H1 (cell line): Measurements from ENCODE around the gene CACNG7. TPM values are rescaled to one million over a fixed set of nuclear protein-coding genes. Genes with fewer than 3 reads are reported as not detected.

Experiments used
- BACH1 ChIP-seq: IDR thresholded peaks from 2 replicates; pipeline ENCODE4 v1.6.1; 2012; ENCODE audit warnings: low read length, improper control_type of control experiment
- CBX5 ChIP-seq: fragments of 300-800, 300-1000 bp; sonication (generic); IDR thresholded peaks from 2 replicates; pipeline ENCODE4 v1.7.1; 2016; ENCODE audit warnings: antibody characterized with exemption, low read length, low read depth
- CREB1 ChIP-seq: IDR thresholded peaks from 2 replicates; pipeline ENCODE4 v1.6.1; 2012; ENCODE audit warnings: inconsistent platforms
- KDM1A ChIP-seq: fragments of 200-600, 300-600 bp; sonication (generic); IDR thresholded peaks from 2 replicates; pipeline ENCODE4 v1.7.1; 2016; ENCODE audit warnings: mild to moderate bottlenecking, low read length, borderline replicate concordance
- TAF1 ChIP-seq: IDR thresholded peaks from 2 replicates; pipeline ENCODE4 v1.6.1; 2011; ENCODE audit warnings: mild to moderate bottlenecking, low read depth, low read length
- polyA plus RNA-seq, 7 experiments: library from polyadenylated mRNA; depleted of rRNA in 3 of 7; stranded (reverse) in 5 of 7; unstranded in 2 of 7; fragments of >200 nt in 5 of 7; fragments of 200-250 nt in 2 of 7; gene quantifications; 1 replicate in 5 of 7; 2 replicates in 1 of 7; 4 replicates in 1 of 7; pipeline versions ENCODE4 v1.2.1 to v1.2.3, GENCODE V29; 2011 to 2013; ENCODE audit warnings: missing spikeins in 2 of 7, mixed read lengths in 2 of 7
- total RNA-seq: library from RNA; stranded (reverse); fragmentation: NEBNext Ultra II Directional; extraction: Animal tissue kit (Norgen Biotek cat#: 25700); gene quantifications from 2 replicates; pipeline ENCODE4 v1.2.1, GENCODE V29; 2021

Gene CACNG7
- total and polyA plus RNA-seq, 2 of the 8 experiments (the other 6 are each of a cell fraction or from before 2014, with no cell fraction given) = 28.9 to 69.8 TPM

DNA sequence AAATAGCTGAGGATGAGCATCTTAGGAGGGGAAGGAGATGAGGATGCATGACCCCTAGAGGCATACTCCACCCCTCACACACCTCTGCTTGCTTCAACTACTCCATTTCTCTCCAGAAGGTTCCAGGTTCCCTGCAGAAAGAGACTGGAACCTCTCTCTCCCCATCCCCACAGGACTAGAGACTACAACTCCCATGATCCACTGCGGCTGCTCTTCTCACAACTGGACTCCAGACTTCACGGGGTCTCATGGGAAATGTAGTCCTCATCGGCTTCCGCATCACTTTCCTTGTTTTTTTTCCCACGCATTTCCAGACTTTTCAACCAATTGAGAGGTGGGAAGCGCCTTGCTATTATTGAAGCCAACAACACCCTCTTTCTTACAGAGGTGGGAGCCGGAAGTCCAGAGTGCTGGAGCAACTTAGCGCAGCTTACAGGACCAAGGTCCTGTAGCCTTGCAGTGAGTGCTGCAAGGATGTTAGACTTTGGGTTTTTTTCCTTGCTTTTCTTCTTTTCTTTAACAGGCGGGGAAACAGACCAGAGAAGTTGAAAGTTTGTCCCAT lies 68.4 kb downstream of the CACNG7 start (continued):
- TF ChIP-seq CREB1 (0 out of 2 replicates have a peak, but pooled peaks have one; percentile 38), BACH1 (no peak), CBX5 (no peak), KDM1A (peak; percentile 58; the same call in 1 of the 2 replicates), TAF1 (no peak)
